HG03108 (cell line): Measurements from ENCODE around the gene HSF4.

Experiments
- ATAC-seq: cut with Tn5 transposase; IDR thresholded peaks from one replicate; pipeline ENCODE4 v1.9.1; 2021; ENCODE audit warnings: moderate library complexity; ENCODE audit not compliant: unreplicated experiment

The HSF4 gene

GRCh38 chr16:67165121-67166078 lies 855 bp downstream of the HSF4 start:
- ATAC-seq, result no peak

- no peak for ATAC-seq
Observed at GRCh38 chr16:67166110-67166547, 1.6 kb downstream of the HSF4 start.

- ATAC-seq, result no peak
Observed at GRCh38 chr16:67166598-67167168, 2.1 kb downstream of the HSF4 start.

- no peak for ATAC-seq
Observed at GRCh38 chr16:67167588-67167987, 3.0 kb downstream of the HSF4 start.

GRCh38 chr16:67169011-67169451 lies 4.5 kb downstream of the HSF4 start:
- no peak for ATAC-seq

GRCh38 chr16:67169642-67170167 lies 5.2 kb downstream of the HSF4 start:
- ATAC-seq, result peak; percentile 1

GRCh38 chr16:67170168-67170948 lies 5.8 kb downstream of the HSF4 start, which contains the start of gene NOL3:
NOL3 (plus strand) TSS chr16:67170538.
- ATAC-seq, result peak; percentile 37

- ATAC-seq, result no peak
Observed at GRCh38 chr16:67170949-67171649, 6.6 kb downstream of the HSF4 start.

- no peak for ATAC-seq
Observed at GRCh38 chr16:67173323-67173722, 8.8 kb downstream of the HSF4 start.

- peak; percentile 38 for ATAC-seq
Observed at GRCh38 chr16:67173808-67174705, 9.5 kb downstream of the HSF4 start.

GRCh38 chr16:67174706-67175231 lies 10.2 kb downstream of the HSF4 start:
- no peak for ATAC-seq

GRCh38 chr16:67176662-67177061 lies 12.1 kb downstream of the HSF4 start:
- ATAC-seq, result no peak

GRCh38 chr16:67177743-67178699 lies 13.5 kb downstream of the HSF4 start:
- ATAC-seq, result no peak

GRCh38 chr16:67179421-67180080 lies 15.0 kb downstream of the HSF4 start:
- no peak for ATAC-seq

GRCh38 chr16:67180166-67180565 lies 15.6 kb downstream of the HSF4 start:
- no peak for ATAC-seq

GRCh38 chr16:67181346-67181745 lies 16.8 kb downstream of the HSF4 start:
- no peak for ATAC-seq

GRCh38 chr16:67182288-67182687 lies 17.7 kb downstream of the HSF4 start:
- ATAC-seq, result no peak

- no peak for ATAC-seq
Observed at GRCh38 chr16:67183284-67183626, 18.7 kb downstream of the HSF4 start.
